Mucosa of descending colon (tissue), 3 donors: ENCODE measurements around the gene DDA1. TPM values are rescaled to one million over a fixed set of nuclear protein-coding genes. Genes with fewer than 3 reads are reported as not detected.
A peak's percentile ranks its signal among the peaks of the same experiment; 100 is the strongest.

Source experiments
- ATAC-seq: fragments of 200-7000 bp; cut with Tn5 transposase; one replicate; pipeline ENCODE4 v1.9.1; 2020; ENCODE audit warnings: mild to moderate bottlenecking, moderate library complexity
- DNase-seq, 3 donors: peaks; one replicate each; pipeline ENCODE4 v3.0.0-alpha.2; 2020
- H3K36me3 ChIP-seq: fragments of 200-600 bp; one replicate; pipeline ENCODE4 v1.8.0; 2021; ENCODE audit warnings: low read depth, mild to moderate bottlenecking
- H3K4me1 ChIP-seq: fragments of 200-600 bp; one replicate; pipeline ENCODE4 v1.8.0; 2021; ENCODE audit warnings: low read depth, mild to moderate bottlenecking
- H3K4me3 ChIP-seq: fragments of 200-600 bp; one replicate; pipeline ENCODE4 v1.8.0; 2021; ENCODE audit warnings: mild to moderate bottlenecking
- H3K9me3 ChIP-seq: fragments of 200-600 bp; one replicate; pipeline ENCODE4 v1.8.0; 2021; ENCODE audit warnings: mild to moderate bottlenecking
- CTCF ChIP-seq: fragments of 200-600 bp; IDR thresholded peaks from one replicate; pipeline ENCODE4 v1.8.0; 2022; ENCODE audit warnings: antibody characterized with exemption, mild to moderate bottlenecking
- intact Hi-C, 2 donors: fragments of 100-400 bp; cut with DNase I in 1 of 2; cut with micrococcal nuclease in 1 of 2; formaldehyde crosslinking; loops; one replicate each; pipeline versions ENCODE4 v1.11.0 to v1.11.1; 2022; cut with DNase I, micrococcal nuclease
- long read RNA-seq, 2 donors: library from polyadenylated mRNA; unstranded; transcript quantifications; one replicate each; pipeline ENCODE4 v2.0.0, GENCODE V29; 2019 to 2021
- total RNA-seq, 3 donors: library from RNA; stranded (reverse); fragmentation: NEBNext Ultra II Directional in 2 of 3; extraction: Animal tissue kit (Norgen Biotek cat#: 25700) in 2 of 3; gene quantifications; one replicate each; pipeline versions ENCODE4 v1.2.1 to v1.2.4, GENCODE V29; 2021 to 2023
- donor health status: DM: no; HTN: no; CAD: no; lungs with moderate emphysema.
- donor health status: DM: no; HTN: no; CAD: no.
- donor health status: DM: no; HTN: yes; CAD: no.

The DDA1 gene
- 10 to 100 TPM; 38.3 to 51.4 (median 48.3) TPM for total RNA-seq
- long read RNA-seq, donor 1, full-length matches to known transcripts, result 19 of 36 reads
- long read RNA-seq, donor 1, partial matches to known transcripts, result 0 of 36 reads
- long read RNA-seq, donor 1, other reads (novel, unspliced or antisense), result 17 of 36 reads
- long read RNA-seq, donor 2, full-length matches to known transcripts, result 20 of 21 reads
- long read RNA-seq, donor 2, partial matches to known transcripts, result 0 of 21 reads
- long read RNA-seq, donor 2, other reads (novel, unspliced or antisense), result 1 of 21 reads

GRCh38 chr19:17309198-17309964 lies at the start of gene DDA1:
Gene DDA1, plus strand, starts transcription at chr19:17309563. Its CDS starts 92 bp downstream, at chr19:17309655.
- TF ChIP-seq CTCF, result no peak
- peak; percentile 82 for ATAC-seq
- peak; percentile 97 to 99 (median 99) for DNase-seq
- H3K9me3 ChIP-seq, result no peaks in the 10 kb centered on the region
- peak within 1 kb of the TSS; percentile 54 for H3K4me3 ChIP-seq
- peaks cover 37% of the 10 kb centered on the region for H3K4me1 ChIP-seq
- intact Hi-C loops, result no loop called here
- H3K36me3 ChIP-seq, result no peaks in the 10 kb centered on the region

GRCh38 chr19:17259934-17260333 lies 49.4 kb upstream of the DDA1 start:
- no peak for ATAC-seq
- Histone ChIP-seq H3K4me3 (no peak overlapping the region), H3K9me3 (no peaks in the 10 kb centered on the region), H3K36me3 (no peaks in the 10 kb centered on the region), H3K4me1 (no peaks in the 10 kb centered on the region)
- intact Hi-C loops, result no loop called here
- DNase-seq, result no peak
- TF ChIP-seq CTCF, result no peak

GRCh38 chr19:17260842-17261325 lies 48.5 kb upstream of the DDA1 start:
- Histone ChIP-seq H3K9me3 (no peaks in the 10 kb centered on the region), H3K4me3 (no peak overlapping the region), H3K36me3 (no peaks in the 10 kb centered on the region), H3K4me1 (no peaks in the 10 kb centered on the region)
- peak; percentile 91 for TF ChIP-seq CTCF
- ATAC-seq (peak; percentile 99), DNase-seq (peak; percentile 88 to 92 (median 88))
- intact Hi-C loops, result no loop called here

GRCh38 chr19:17262557-17262956 lies 46.8 kb upstream of the DDA1 start:
- Histone ChIP-seq H3K36me3 (peaks cover 5% of the 10 kb centered on the region), H3K4me1 (no peaks in the 10 kb centered on the region), H3K4me3 (no peak overlapping the region), H3K9me3 (no peaks in the 10 kb centered on the region)
- TF ChIP-seq CTCF, result no peak
- intact Hi-C loops, result no loop called here
- ATAC-seq (no peak), DNase-seq (no peak)

- H3K9me3 ChIP-seq, result no peaks in the 10 kb centered on the region
- no peak overlapping the region for H3K4me3 ChIP-seq
- no peak for ATAC-seq
- peaks cover 5% of the 10 kb centered on the region for H3K36me3 ChIP-seq
- TF ChIP-seq CTCF, result no peak
- intact Hi-C loops, result no loop called here
- H3K4me1 ChIP-seq, result peaks cover 7% of the 10 kb centered on the region
- DNase-seq, result no peak
Measured at GRCh38 chr19:17263712-17264640, 45.4 kb upstream of the DDA1 start.
